H1 (cell line): ENCODE data around the gene SSH2. TPM values are rescaled to one million over a fixed set of nuclear protein-coding genes. Genes with fewer than 3 reads are reported as not detected.

Source experiments
- CTCF ChIA-PET: fragments of 300-600 bp; sonication (Branson Sonifier 250); formaldehyde crosslinking; loops from one replicate; lab custom pipeline; 2021; ENCODE audit not compliant: partially characterized antibody; lab: Charles Lee
- POLR2A ChIA-PET: fragments of 300-600 bp; sonication (Branson Sonifier 250); formaldehyde crosslinking; loops from one replicate; lab custom pipeline; 2021; ENCODE audit warnings: inconsistent platforms; ENCODE audit not compliant: partially characterized antibody; lab: Charles Lee
- DNase-seq, 2 experiments: peaks; one replicate each; pipeline versions ENCODE4 v3.0.0 to v3.0.0-alpha.2; 2010 to 2022; ENCODE audit warnings: low spot score in 2 of 2, low read depth in 1 of 2, mixed read lengths in 1 of 2
- FAIRE-seq: peaks from 2 replicates; lab custom pipeline; 2011; peaks lifted over from hg19 to GRCh38; lab: Jason Lieb, UNC
- H2AFZ ChIP-seq: 2 replicates; pipeline ENCODE4 v1.8.1; 2012; ENCODE audit warnings: low read length, inconsistent platforms
- H2AK5ac ChIP-seq: 2 replicates; pipeline ENCODE4 v1.6.1; 2013; ENCODE audit warnings: low read depth, low read length
- H2BK120ac ChIP-seq: replicated peaks from 2 replicates; pipeline ENCODE3; 2013; ENCODE audit warnings: low read depth, low read length, inconsistent platforms
- H2BK12ac ChIP-seq: 2 replicates; pipeline ENCODE4 v1.6.1; 2013; ENCODE audit warnings: low read depth, low read length
- H2BK15ac ChIP-seq: 2 replicates; pipeline ENCODE4 v1.6.1; 2013; ENCODE audit warnings: low read length
- H2BK20ac ChIP-seq: 2 replicates; pipeline ENCODE4 v1.6.1; 2013; ENCODE audit warnings: low read length
- H2BK5ac ChIP-seq: 2 replicates; pipeline ENCODE4 v1.6.1; 2013; ENCODE audit warnings: low read depth, low read length
- H3K14ac ChIP-seq: 2 replicates; pipeline ENCODE4 v1.6.1; 2013; ENCODE audit warnings: inconsistent platforms; ENCODE audit not compliant: insufficient read length
- H3K18ac ChIP-seq: 2 replicates; pipeline ENCODE4 v1.6.1; 2013; ENCODE audit warnings: low read length; ENCODE audit errors: extremely low read depth
- H3K23ac ChIP-seq: 2 replicates; pipeline ENCODE4 v1.6.1; 2013; ENCODE audit warnings: inconsistent platforms; ENCODE audit not compliant: insufficient read length
- H3K23me2 ChIP-seq: 2 replicates; pipeline ENCODE4 v1.6.1; 2013; ENCODE audit warnings: low read depth, low read length
- H3K27ac ChIP-seq: 2 replicates; pipeline ENCODE4 v1.6.1; 2011; ENCODE audit warnings: low read depth, low read length, inconsistent platforms
- H3K27me3 ChIP-seq, 4 experiments: replicated peaks in 1 of 4; 1 replicate in 1 of 4; 2 replicates in 3 of 4; pipeline versions ENCODE4 v1.6.1 to v1.8.1; 2011 to 2013; ENCODE audit warnings: low read length in 3 of 4, mild to moderate bottlenecking in 3 of 4, inconsistent platforms in 2 of 4, mixed read lengths in 2 of 4, moderate library complexity in 1 of 4; ENCODE audit not compliant: control insufficient read depth in 3 of 4, insufficient read depth in 3 of 4; ENCODE audit errors: extremely low read depth in 1 of 4
- H3K36me3 ChIP-seq, 4 experiments: 2 replicates each; pipeline versions ENCODE4 v1.6.1 to v1.8.1; 2011 to 2013; ENCODE audit warnings: mild to moderate bottlenecking in 4 of 4, low read length in 3 of 4, moderate library complexity in 2 of 4, control low read depth in 1 of 4, inconsistent platforms in 1 of 4; ENCODE audit not compliant: insufficient read depth in 4 of 4, control insufficient read depth in 2 of 4
- H3K4ac ChIP-seq: replicated peaks from 2 replicates; pipeline ENCODE3; 2013; ENCODE audit warnings: low read length, low read depth, mixed read lengths, inconsistent platforms; ENCODE audit not compliant: insufficient read length
- H3K4me1 ChIP-seq, 4 experiments: replicated peaks in 1 of 4; 1 replicate in 1 of 4; 2 replicates in 3 of 4; pipeline versions ENCODE4 v1.6.1 to v1.8.1; 2011 to 2013; ENCODE audit warnings: low read length in 3 of 4, inconsistent platforms in 2 of 4, mixed read lengths in 1 of 4; ENCODE audit not compliant: insufficient read depth in 4 of 4, control insufficient read depth in 3 of 4
- H3K4me2 ChIP-seq, 2 experiments: 2 replicates each; pipeline versions ENCODE4 v1.6.1 to v1.8.1; 2011 to 2013; ENCODE audit warnings: low read depth in 2 of 2, low read length in 2 of 2, control low read depth in 1 of 2, inconsistent platforms in 1 of 2, mild to moderate bottlenecking in 1 of 2; ENCODE audit not compliant: insufficient read depth in 1 of 2
- H3K4me3 ChIP-seq, 4 experiments: fragments of 200-600, 300-600 bp in 1 of 4; sonication (generic), shearing (Covaris generic), sonication (Bioruptor Twin) in 1 of 4; 2 replicates each; pipeline versions ENCODE4 v1.5.1 to v1.8.1; 2011 to 2016; ENCODE audit warnings: low read length in 4 of 4, low read depth in 3 of 4, control low read depth in 2 of 4, inconsistent platforms in 2 of 4, mild to moderate bottlenecking in 2 of 4, mixed read lengths in 1 of 4, moderate library complexity in 1 of 4; ENCODE audit not compliant: insufficient read depth in 2 of 4; ENCODE audit errors: extremely low read depth in 1 of 4
- H3K56ac ChIP-seq: replicated peaks from 2 replicates; pipeline ENCODE3; 2013; ENCODE audit warnings: low read depth, mild to moderate bottlenecking, mixed read lengths, low read length, inconsistent platforms; ENCODE audit not compliant: insufficient read length
- H3K79me1 ChIP-seq: 2 replicates; pipeline ENCODE4 v1.6.1; 2013; ENCODE audit warnings: low read depth, low read length, control low read depth
- H3K79me2 ChIP-seq, 2 experiments: 2 replicates each; pipeline versions ENCODE4 v1.6.1 to v1.8.1; 2012 to 2013; ENCODE audit warnings: low read length in 2 of 2, mild to moderate bottlenecking in 2 of 2, inconsistent platforms in 1 of 2; ENCODE audit not compliant: insufficient read depth in 2 of 2, control insufficient read depth in 1 of 2
- H3K9ac ChIP-seq, 4 experiments: replicated peaks in 1 of 4; 1 replicate in 1 of 4; 2 replicates in 3 of 4; pipeline versions ENCODE4 v1.6.1 to v1.8.1; 2011 to 2013; ENCODE audit warnings: low read depth in 3 of 4, low read length in 3 of 4, control low read depth in 2 of 4, mild to moderate bottlenecking in 2 of 4, moderate library complexity in 2 of 4, inconsistent platforms in 1 of 4; ENCODE audit errors: extremely low read depth in 1 of 4
- H3K9me3 ChIP-seq, 2 experiments: 2 replicates each; pipeline versions ENCODE4 v1.6.1 to v1.8.1; 2012 to 2013; ENCODE audit warnings: mild to moderate bottlenecking in 2 of 2, moderate library complexity in 2 of 2, control low read depth in 1 of 2, inconsistent platforms in 1 of 2, low read depth in 1 of 2, low read length in 1 of 2, mixed read lengths in 1 of 2; ENCODE audit not compliant: insufficient read depth in 2 of 2
- H4K20me1 ChIP-seq, 2 experiments: replicated peaks in 1 of 2; 2 replicates each; pipeline versions ENCODE3 to v1.8.1; 2011 to 2013; ENCODE audit warnings: inconsistent platforms in 2 of 2, low read length in 2 of 2, mild to moderate bottlenecking in 1 of 2; ENCODE audit not compliant: insufficient read depth in 2 of 2, control insufficient read depth in 1 of 2
- H4K5ac ChIP-seq: 2 replicates; pipeline ENCODE4 v1.6.1; 2013; ENCODE audit warnings: low read length, low read depth, mixed read lengths, inconsistent platforms; ENCODE audit not compliant: insufficient read length
- H4K8ac ChIP-seq: 2 replicates; pipeline ENCODE4 v1.8.0; 2013; ENCODE audit warnings: mild to moderate bottlenecking, moderate library complexity, low read length, inconsistent platforms; ENCODE audit not compliant: insufficient read depth; ENCODE audit errors: extremely low read depth
- H4K91ac ChIP-seq: replicated peaks from 2 replicates; pipeline ENCODE3; 2013; ENCODE audit warnings: low read length, mixed read lengths, inconsistent platforms; ENCODE audit not compliant: insufficient read length
- BCL11A ChIP-seq, 2 experiments: IDR thresholded peaks; one replicate each; pipeline ENCODE4 v1.6.1; 2011; ENCODE audit warnings: low read depth in 2 of 2, low read length in 2 of 2, mild to moderate bottlenecking in 2 of 2
- CBX8 ChIP-seq: fragments of 300-800, 300-1000 bp; sonication (generic); IDR thresholded peaks from 2 replicates; pipeline ENCODE4 v1.7.1; 2016; ENCODE audit warnings: low read depth, low read length, borderline replicate concordance
- CEBPB ChIP-seq: IDR thresholded peaks from 2 replicates; pipeline ENCODE4 v1.6.1; 2012; ENCODE audit warnings: low read depth, low read length
- CHD1 ChIP-seq: IDR thresholded peaks from 2 replicates; pipeline ENCODE4 v1.6.1; 2012; ENCODE audit warnings: low read depth, low read length, improper control_type of control experiment
- CTBP2 ChIP-seq: IDR thresholded peaks from 2 replicates; pipeline ENCODE4 v1.7.0; 2011; ENCODE audit warnings: borderline replicate concordance, mild to moderate bottlenecking, moderate library complexity, mixed read lengths, low read length; ENCODE audit not compliant: insufficient read depth, insufficient read length
- EGR1 ChIP-seq: IDR thresholded peaks from 2 replicates; pipeline ENCODE4 v1.6.1; 2011; ENCODE audit warnings: low read depth, low read length, borderline replicate concordance
- EZH2 ChIP-seq: fragments of 200-600 bp; sonication (generic); IDR thresholded peaks from 2 replicates; pipeline ENCODE4 v1.7.1; 2012; ENCODE audit warnings: low read depth, mild to moderate bottlenecking, moderate library complexity, low read length, inconsistent platforms; ENCODE audit not compliant: severe bottlenecking
- GTF2F1 ChIP-seq: IDR thresholded peaks from 2 replicates; pipeline ENCODE4 v1.6.1; 2012; ENCODE audit warnings: low read depth, low read length, improper control_type of control experiment, borderline replicate concordance
- PHF8 ChIP-seq: fragments of 200-600 bp; sonication (generic); conservative IDR thresholded peaks from 2 replicates; pipeline ENCODE4 v1.7.1; 2012; ENCODE audit warnings: low read depth, mild to moderate bottlenecking, inconsistent platforms, low read length, moderate library complexity
- POU5F1 ChIP-seq: IDR thresholded peaks from 2 replicates; pipeline ENCODE4 v1.6.1; 2011; ENCODE audit warnings: low read depth, mild to moderate bottlenecking, low read length, moderate library complexity
- RNF2 ChIP-seq: fragments of 200-900, 300-1000 bp; sonication (generic); IDR thresholded peaks from 2 replicates; pipeline ENCODE4 v1.7.1; 2016; ENCODE audit warnings: borderline replicate concordance, low read depth, mild to moderate bottlenecking, antibody characterized with exemption, low read length; ENCODE audit not compliant: poor library complexity, severe bottlenecking; ENCODE audit errors: missing control alignments
- SAP30 ChIP-seq: fragments of 300-600 bp; sonication (generic); IDR thresholded peaks from 2 replicates; pipeline ENCODE4 v1.7.1; 2012; ENCODE audit warnings: low read length, moderate library complexity, mild to moderate bottlenecking, inconsistent platforms; ENCODE audit not compliant: insufficient read depth, insufficient replicate concordance
- SIRT6 ChIP-seq: IDR thresholded peaks from one replicate; pipeline ENCODE4 v1.7.1; 2012; ENCODE audit warnings: low read length, inconsistent platforms
- polyA plus RNA-seq, 7 experiments: library from polyadenylated mRNA; depleted of rRNA in 3 of 7; stranded (reverse) in 5 of 7; unstranded in 2 of 7; fragments of >200 nt in 5 of 7; fragments of 200-250 nt in 2 of 7; gene quantifications; 1 replicate in 5 of 7; 2 replicates in 1 of 7; 4 replicates in 1 of 7; pipeline versions ENCODE4 v1.2.1 to v1.2.3, GENCODE V29; 2011 to 2013; ENCODE audit warnings: missing spikeins in 2 of 7, mixed read lengths in 2 of 7
- total RNA-seq: library from RNA; stranded (reverse); fragmentation: NEBNext Ultra II Directional; extraction: Animal tissue kit (Norgen Biotek cat#: 25700); gene quantifications from 2 replicates; pipeline ENCODE4 v1.2.1, GENCODE V29; 2021
- TF ChIP-seq, protein P1 (sequence below): IDR thresholded peaks from 2 replicates; pipeline ENCODE4 v1.6.1; 2011; ENCODE audit warnings: low read length, improper control_type of control experiment

SSH2 gene
- total and polyA plus RNA-seq, 2 of the 8 experiments (the other 6 are each of a cell fraction or from before 2014, with no cell fraction given) = 5.2 to 15.9 TPM

DNA sequence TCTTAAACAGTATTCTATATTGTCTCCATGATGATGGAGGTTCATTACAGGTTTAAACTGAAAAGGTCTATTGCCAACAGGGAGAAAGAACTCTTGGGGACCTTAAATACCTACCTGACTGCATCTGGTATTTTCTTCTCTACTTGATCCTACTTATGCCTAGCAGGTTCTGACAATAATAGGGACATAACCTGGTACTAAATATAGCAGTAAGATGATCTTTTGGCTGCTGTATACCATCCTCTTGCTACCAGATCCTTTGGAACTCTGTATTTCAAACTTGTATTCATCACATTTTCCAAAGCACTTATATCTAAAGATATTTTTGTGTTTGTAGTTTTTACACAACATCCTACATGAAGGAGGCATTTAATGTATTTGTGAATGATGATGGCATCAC is 160.8 kb downstream of the SSH2 start:
- H4K91ac ChIP-seq = no peak overlapping the region
- no peak overlapping the region for H3K4me3 ChIP-seq
- H2BK15ac ChIP-seq = no peak overlapping the region
- no peaks in the 10 kb centered on the region; a peak in 1 of 7 replicates for H3K4me1 ChIP-seq
- H3K79me2 ChIP-seq = no peaks in the 10 kb centered on the region
- H3K9ac ChIP-seq = no peak overlapping the region
- no peak overlapping the region for H4K8ac ChIP-seq
- no peak overlapping the region for H2BK120ac ChIP-seq
- no peak overlapping the region for H3K4ac ChIP-seq
- H3K9me3 ChIP-seq = no peaks in the 10 kb centered on the region
- no peak overlapping the region for H3K14ac ChIP-seq
- no peak overlapping the region for H3K4me2 ChIP-seq
- H2BK20ac ChIP-seq = no peak overlapping the region
- H3K27me3 ChIP-seq = no peaks in the 10 kb centered on the region
- FAIRE-seq (no peak), DNase-seq (no peak)
- no peak overlapping the region for H3K56ac ChIP-seq
- H4K5ac ChIP-seq = no peak overlapping the region
- H2AFZ ChIP-seq = no peak overlapping the region
- CTCF ChIA-PET = interaction anchor here (0.8 to 1.5 kb wide), 2 partner anchors 10 to 126 kb away, joined by 3 to 6 read pairs; no protein-coding TSS in a partner anchor
- H3K79me1 ChIP-seq = no peaks in the 10 kb centered on the region
- no peaks in the 10 kb centered on the region for H3K23me2 ChIP-seq
- H2BK12ac ChIP-seq = no peak overlapping the region
- no peak overlapping the region for H3K18ac ChIP-seq
- POLR2A ChIA-PET = interaction anchor here (1.3 kb wide), 1 partner anchor 130 kb away, joined by 3 read pairs; no protein-coding TSS in a partner anchor
- H4K20me1 ChIP-seq = no peaks in the 10 kb centered on the region
- H2BK5ac ChIP-seq = no peak overlapping the region
- H3K27ac ChIP-seq = no peak overlapping the region
- no peak overlapping the region for H2AK5ac ChIP-seq
- no peak overlapping the region for H3K23ac ChIP-seq
- H3K36me3 ChIP-seq = no peaks in the 10 kb centered on the region
- no peak for TF ChIP-seq SAP30
- TF ChIP-seq BCL11A (IDR thresholded peaks at IDR 0.05; ENCODE audit: low read depth in 2 of 2, low read length in 2 of 2) = no peak
- TF ChIP-seq RNF2 = no peak
- no peak for TF ChIP-seq CHD1
- TF ChIP-seq CTBP2 = no peak
- no peak for TF ChIP-seq CBX8
- TF ChIP-seq SIRT6 = no peak
- TF ChIP-seq EGR1 = no peak
- no peak for TF ChIP-seq POU5F1
- TF ChIP-seq GTF2F1 = no peak
- no peak for TF ChIP-seq PHF8
- no peak for TF ChIP-seq CEBPB
- TF ChIP-seq, protein P1, sequence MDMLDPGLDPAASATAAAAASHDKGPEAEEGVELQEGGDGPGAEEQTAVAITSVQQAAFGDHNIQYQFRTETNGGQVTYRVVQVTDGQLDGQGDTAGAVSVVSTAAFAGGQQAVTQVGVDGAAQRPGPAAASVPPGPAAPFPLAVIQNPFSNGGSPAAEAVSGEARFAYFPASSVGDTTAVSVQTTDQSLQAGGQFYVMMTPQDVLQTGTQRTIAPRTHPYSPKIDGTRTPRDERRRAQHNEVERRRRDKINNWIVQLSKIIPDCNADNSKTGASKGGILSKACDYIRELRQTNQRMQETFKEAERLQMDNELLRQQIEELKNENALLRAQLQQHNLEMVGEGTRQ = no peak
- TF ChIP-seq EZH2 = no peak
